Uterus (tissue), 4 donors: ENCODE results near the gene ARHGAP31. TPM values are rescaled to one million over a fixed set of nuclear protein-coding genes. Genes with fewer than 3 reads are reported as not detected.

Experiments used
- DNase-seq, 2 donors: peaks; one replicate each; pipeline ENCODE4 v3.0.0-alpha.2; 2019 to 2020
- H3K27ac ChIP-seq, 2 donors: fragments of 200-600 bp; sonication (generic); 1 replicate in 1 of 2; 2 replicates in 1 of 2; pipeline ENCODE4 v1.5.1; 2016 to 2018
- H3K27me3 ChIP-seq, 2 donors: fragments of 200-600 bp; sonication (generic); one replicate each; pipeline ENCODE4 v1.5.1; 2018 to 2019; ENCODE audit warnings: control low read depth in 1 of 2
- H3K36me3 ChIP-seq, 2 donors: fragments of 200-600 bp; sonication (generic); one replicate each; pipeline ENCODE4 v1.5.1; 2019; ENCODE audit warnings: control low read depth in 1 of 2
- H3K4me1 ChIP-seq, 2 donors: fragments of 200-600 bp; sonication (generic); one replicate each; pipeline ENCODE4 v1.5.1; 2018 to 2019; ENCODE audit warnings: control low read depth in 1 of 2
- H3K4me3 ChIP-seq, 2 donors: fragments of 200-600 bp; sonication (generic); 1 replicate in 1 of 2; 2 replicates in 1 of 2; pipeline ENCODE4 v1.5.1; 2018 to 2019; ENCODE audit warnings: mild to moderate bottlenecking in 1 of 2
- H3K9me3 ChIP-seq, 2 donors: fragments of 200-600 bp; sonication (generic); one replicate each; pipeline ENCODE4 v1.5.1; 2019; ENCODE audit warnings: control low read depth in 1 of 2
- POLR2A ChIP-seq, 2 donors: fragments of 450-650 bp; IDR thresholded peaks; one replicate each; pipeline ENCODE4 v1.6.1; 2016; ENCODE audit warnings: antibody characterized with exemption in 2 of 2, mild to moderate bottlenecking in 1 of 2, moderate library complexity in 1 of 2
- intact Hi-C: fragments of 100-400 bp; cut with DNase I; formaldehyde crosslinking; loops from one replicate; pipeline ENCODE4 v1.15.1; 2023; ENCODE audit warnings: low total_unique reads
- total RNA-seq, 4 donors: library from RNA; depleted of rRNA in 3 of 4; stranded (reverse); fragments of >200 nt in 3 of 4; gene quantifications; one replicate each; pipeline versions ENCODE4 v1.1.0 to v1.2.4, GENCODE V29; 2014 to 2023
- TF ChIP-seq, protein P1 (sequence below), 4 experiments: fragments of 200-600 bp in 2 of 4; fragments of 450-650 bp in 2 of 4; sonication (generic) in 2 of 4; IDR thresholded peaks; one replicate each; pipeline ENCODE4 v1.5.1; 2016 to 2019; ENCODE audit warnings: antibody characterized with exemption in 4 of 4, mild to moderate bottlenecking in 2 of 4, moderate library complexity in 1 of 4
- donor health status: DM: yes; HTN: yes; CAD: no.

Gene ARHGAP31
- total RNA-seq, 4 donors from 2014 or later: 17.6 to 53.2 (median 29.4) TPM

DNA sequence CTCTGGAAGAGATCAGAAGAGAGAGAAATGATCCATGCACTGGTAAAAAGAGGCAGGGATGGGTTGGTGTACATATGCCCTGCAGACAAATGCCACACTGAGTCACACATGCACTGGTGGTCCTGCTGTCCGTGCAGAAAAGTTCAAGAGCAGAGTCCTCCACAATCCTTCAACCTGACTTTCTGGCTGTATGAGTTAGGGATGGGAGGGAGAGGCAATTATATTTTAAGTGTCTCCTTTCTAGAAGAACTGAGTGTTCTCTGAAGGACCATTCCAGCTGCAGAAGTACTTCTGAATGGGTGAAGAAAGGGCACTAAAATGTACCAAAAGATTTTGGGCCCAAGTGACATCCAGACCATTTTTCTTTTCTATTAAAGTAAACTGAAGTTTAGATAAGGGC, 142.8 kb downstream of the ARHGAP31 start:
- intact Hi-C loops: no loop called here
- H3K27me3 ChIP-seq: no peaks in the 10 kb centered on the region
- H3K4me3 ChIP-seq: no peak overlapping the region
- H3K9me3 ChIP-seq: no peaks in the 10 kb centered on the region
- H3K4me1 ChIP-seq: no peaks in the 10 kb centered on the region
- no peaks in the 10 kb centered on the region for H3K36me3 ChIP-seq
- no peak overlapping the region for H3K27ac ChIP-seq
- no peak for DNase-seq
- TF ChIP-seq POLR2A (IDR thresholded peaks at IDR 0.05): no peak
- TF ChIP-seq, protein P1, sequence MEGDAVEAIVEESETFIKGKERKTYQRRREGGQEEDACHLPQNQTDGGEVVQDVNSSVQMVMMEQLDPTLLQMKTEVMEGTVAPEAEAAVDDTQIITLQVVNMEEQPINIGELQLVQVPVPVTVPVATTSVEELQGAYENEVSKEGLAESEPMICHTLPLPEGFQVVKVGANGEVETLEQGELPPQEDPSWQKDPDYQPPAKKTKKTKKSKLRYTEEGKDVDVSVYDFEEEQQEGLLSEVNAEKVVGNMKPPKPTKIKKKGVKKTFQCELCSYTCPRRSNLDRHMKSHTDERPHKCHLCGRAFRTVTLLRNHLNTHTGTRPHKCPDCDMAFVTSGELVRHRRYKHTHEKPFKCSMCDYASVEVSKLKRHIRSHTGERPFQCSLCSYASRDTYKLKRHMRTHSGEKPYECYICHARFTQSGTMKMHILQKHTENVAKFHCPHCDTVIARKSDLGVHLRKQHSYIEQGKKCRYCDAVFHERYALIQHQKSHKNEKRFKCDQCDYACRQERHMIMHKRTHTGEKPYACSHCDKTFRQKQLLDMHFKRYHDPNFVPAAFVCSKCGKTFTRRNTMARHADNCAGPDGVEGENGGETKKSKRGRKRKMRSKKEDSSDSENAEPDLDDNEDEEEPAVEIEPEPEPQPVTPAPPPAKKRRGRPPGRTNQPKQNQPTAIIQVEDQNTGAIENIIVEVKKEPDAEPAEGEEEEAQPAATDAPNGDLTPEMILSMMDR (IDR thresholded peaks at IDR 0.05): no peak

DNA sequence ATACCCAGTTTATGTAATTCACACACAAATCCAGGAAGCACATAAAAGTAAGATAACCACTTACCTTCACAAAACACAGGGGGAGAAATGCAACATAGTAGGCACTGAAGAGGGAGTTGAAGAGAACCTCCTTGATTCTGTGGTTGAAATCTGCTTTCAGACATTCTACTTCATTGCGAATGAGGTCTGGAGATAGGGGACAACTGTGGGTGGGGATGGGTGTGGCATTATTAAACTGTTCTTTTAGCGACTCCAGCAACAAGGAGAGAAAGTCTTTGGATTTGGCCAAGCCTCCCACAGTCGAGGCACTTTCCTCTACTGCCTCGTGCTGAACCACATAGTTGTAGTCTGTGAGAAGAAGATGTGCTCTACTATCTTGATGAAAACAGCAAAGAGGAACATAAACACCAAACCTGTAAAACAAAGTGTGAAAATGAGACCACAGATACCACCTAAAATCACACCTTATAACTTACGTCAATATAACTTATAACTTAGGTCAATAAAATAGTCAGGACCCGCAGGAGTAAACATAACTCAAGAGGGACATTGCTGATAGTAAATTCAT, 143.6 kb downstream of the ARHGAP31 start:
- DNase-seq: no peak
- Histone ChIP-seq H3K4me3 (no peak overlapping the region), H3K36me3 (no peaks in the 10 kb centered on the region), H3K4me1 (no peaks in the 10 kb centered on the region), H3K27ac (no peak overlapping the region), H3K27me3 (no peaks in the 10 kb centered on the region), H3K9me3 (no peaks in the 10 kb centered on the region)
- intact Hi-C loops: no loop called here
- TF ChIP-seq, protein P1 (IDR thresholded peaks at IDR 0.05): no peak
- TF ChIP-seq POLR2A (IDR thresholded peaks at IDR 0.05): no peak

- intact Hi-C loops: no loop called here
- DNase-seq: no peak
- no peak overlapping the region for H3K27ac ChIP-seq
- no peaks in the 10 kb centered on the region for H3K4me1 ChIP-seq
- H3K36me3 ChIP-seq: no peaks in the 10 kb centered on the region
- H3K9me3 ChIP-seq: no peaks in the 10 kb centered on the region
- H3K4me3 ChIP-seq: no peak overlapping the region
- TF ChIP-seq, protein P1 (IDR thresholded peaks at IDR 0.05): no peak
- no peak for TF ChIP-seq POLR2A (IDR thresholded peaks at IDR 0.05)
- no peaks in the 10 kb centered on the region for H3K27me3 ChIP-seq
These were observed 149.0 kb downstream of the ARHGAP31 start for GRCh38 chr3:119443179-119443578.

DNA sequence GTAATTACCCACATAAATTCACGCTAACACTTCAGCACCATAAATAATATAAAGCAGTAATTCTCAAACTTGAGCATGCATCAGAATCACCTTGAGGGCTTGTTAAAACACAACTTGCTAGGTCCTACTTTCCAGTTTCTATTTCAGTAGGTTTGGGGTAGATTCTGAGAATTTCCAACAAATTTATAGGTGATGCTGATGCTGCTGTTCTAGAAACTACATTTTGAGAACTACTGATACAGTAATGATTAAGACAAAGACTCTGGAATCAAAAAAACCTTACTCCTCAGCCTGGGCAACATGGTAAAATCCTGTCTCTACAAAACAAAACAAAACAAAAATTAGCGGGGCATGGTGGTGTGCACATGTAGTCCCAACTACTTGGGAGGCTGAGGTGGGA, 150.4 kb downstream of the ARHGAP31 start:
- no peak overlapping the region for H3K4me3 ChIP-seq
- TF ChIP-seq, protein P1 (IDR thresholded peaks at IDR 0.05): no peak
- no peak for TF ChIP-seq POLR2A (IDR thresholded peaks at IDR 0.05)
- intact Hi-C loops: no loop called here
- no peaks in the 10 kb centered on the region for H3K27me3 ChIP-seq
- H3K36me3 ChIP-seq: no peaks in the 10 kb centered on the region
- no peaks in the 10 kb centered on the region for H3K4me1 ChIP-seq
- DNase-seq: no peak
- no peak overlapping the region for H3K27ac ChIP-seq
- H3K9me3 ChIP-seq: no peaks in the 10 kb centered on the region

DNA sequence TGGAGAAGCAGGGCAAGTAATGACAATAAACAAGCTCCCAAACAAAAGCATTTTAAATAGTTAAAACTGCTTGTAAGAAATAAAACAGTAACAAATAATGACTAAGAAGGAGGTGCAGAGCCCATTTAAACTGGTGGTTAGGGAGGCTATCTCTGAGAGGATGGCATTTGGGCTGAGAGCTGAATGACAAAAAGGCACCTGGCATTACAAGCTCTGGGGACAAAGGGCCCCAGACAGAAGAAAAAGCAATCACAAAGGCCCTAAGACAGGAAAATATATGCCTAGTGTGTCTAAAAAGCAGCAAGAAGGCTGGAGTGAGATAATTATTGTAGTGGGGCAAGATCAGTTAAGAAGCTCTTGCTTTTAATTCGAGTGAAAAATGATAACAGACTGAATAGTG, 159.6 kb downstream of the ARHGAP31 start:
- H3K4me3 ChIP-seq: no peak overlapping the region
- TF ChIP-seq, protein P1 (IDR thresholded peaks at IDR 0.05): no peak
- no peak for TF ChIP-seq POLR2A (IDR thresholded peaks at IDR 0.05)
- intact Hi-C loops: no loop called here
- no peak for DNase-seq
- no peak overlapping the region for H3K27ac ChIP-seq
- no peaks in the 10 kb centered on the region for H3K36me3 ChIP-seq
- no peaks in the 10 kb centered on the region for H3K4me1 ChIP-seq
- H3K9me3 ChIP-seq: no peaks in the 10 kb centered on the region
- H3K27me3 ChIP-seq: no peaks in the 10 kb centered on the region
